ENCODE measurements around the gene DCTN4.

The DCTN4 gene

GRCh38 chr5:150663936-150664335 lies 94.9 kb downstream of the DCTN4 start:
- no peak for TF ChIP-seq POLR2A (IDR thresholded peaks at IDR 0.05; ENCODE audit: low read depth, low read length)
- no peak for TF ChIP-seq PAX5 (IDR thresholded peaks at IDR 0.05; ENCODE audit: insufficient read depth, low read length, severe bottlenecking)
- TF ChIP-seq TAF1 (IDR thresholded peaks at IDR 0.05; ENCODE audit: low read depth, low read length) = no peak
- no peak for TF ChIP-seq POLR2AphosphoS5 (IDR thresholded peaks at IDR 0.05; ENCODE audit: low read depth, low read length)
- TF ChIP-seq POU2F2 (IDR thresholded peaks at IDR 0.05; ENCODE audit: low read depth, low read length) = no peak
- no peak for TF ChIP-seq SPI1 (IDR thresholded peaks at IDR 0.05; ENCODE audit: low read depth, low read length)
- FAIRE-seq (no peak), DNase-seq (ENCODE audit: insufficient read length, low spot score) (no peak)

- no peak for FAIRE-seq
- DNase-seq (ENCODE audit: insufficient read length, low spot score) = no peak
- no peak for TF ChIP-seq POLR2A (IDR thresholded peaks at IDR 0.05; ENCODE audit: low read depth, low read length)
These were observed 95.9 kb downstream of the DCTN4 start for GRCh38 chr5:150662731-150663516.

- no peak for TF ChIP-seq POU2F2 (IDR thresholded peaks at IDR 0.05; ENCODE audit: low read depth, low read length)
- no peak for TF ChIP-seq TAF1 (IDR thresholded peaks at IDR 0.05; ENCODE audit: low read depth, low read length)
- TF ChIP-seq POLR2A (IDR thresholded peaks at IDR 0.05; ENCODE audit: low read depth, low read length) = no peak
- no peak for TF ChIP-seq POLR2AphosphoS5 (IDR thresholded peaks at IDR 0.05; ENCODE audit: low read depth, low read length)
- no peak for TF ChIP-seq PAX5 (IDR thresholded peaks at IDR 0.05; ENCODE audit: insufficient read depth, low read length, severe bottlenecking)
- TF ChIP-seq SPI1 (IDR thresholded peaks at IDR 0.05; ENCODE audit: low read depth, low read length) = no peak
- DNase-seq (ENCODE audit: insufficient read length, low spot score) (no peak), FAIRE-seq (no peak)
These were observed 96.8 kb downstream of the DCTN4 start for GRCh38 chr5:150661821-150662596.

GRCh38 chr5:150661086-150661485 lies 97.7 kb downstream of the DCTN4 start, which contains the start of gene MYOZ3:
TSS of gene MYOZ3 (plus strand) at chr5:150661251. CDS start at chr5:150662942, 1,691 bp downstream.
- DNase-seq (ENCODE audit: insufficient read length, low spot score) (no peak), FAIRE-seq (no peak)
- TF ChIP-seq POU2F2 (IDR thresholded peaks at IDR 0.05; ENCODE audit: low read depth, low read length) (no peak), PAX5 (IDR thresholded peaks at IDR 0.05; ENCODE audit: insufficient read depth, low read length, severe bottlenecking) (no peak), SPI1 (IDR thresholded peaks at IDR 0.05; ENCODE audit: low read depth, low read length) (no peak), TAF1 (IDR thresholded peaks at IDR 0.05; ENCODE audit: low read depth, low read length) (no peak), POLR2AphosphoS5 (IDR thresholded peaks at IDR 0.05; ENCODE audit: low read depth, low read length) (no peak), POLR2A (IDR thresholded peaks at IDR 0.05; ENCODE audit: low read depth, low read length) (no peak)

- DNase-seq (ENCODE audit: insufficient read length, low spot score) = no peak
- TF ChIP-seq POLR2AphosphoS5 (IDR thresholded peaks at IDR 0.05; ENCODE audit: low read depth, low read length) = no peak
- no peak for TF ChIP-seq POU2F2 (IDR thresholded peaks at IDR 0.05; ENCODE audit: low read depth, low read length)
- no peak for TF ChIP-seq PAX5 (IDR thresholded peaks at IDR 0.05; ENCODE audit: insufficient read depth, low read length, severe bottlenecking)
- TF ChIP-seq TAF1 (IDR thresholded peaks at IDR 0.05; ENCODE audit: low read depth, low read length) = no peak
- TF ChIP-seq POLR2A (IDR thresholded peaks at IDR 0.05; ENCODE audit: low read depth, low read length) = no peak
- no peak for TF ChIP-seq SPI1 (IDR thresholded peaks at IDR 0.05; ENCODE audit: low read depth, low read length)
- FAIRE-seq = no peak
These were observed 98.5 kb downstream of the DCTN4 start for GRCh38 chr5:150660108-150660831.

- FAIRE-seq (no peak), DNase-seq (ENCODE audit: insufficient read length, low spot score) (no peak)
- TF ChIP-seq SPI1 (IDR thresholded peaks at IDR 0.05; ENCODE audit: low read depth, low read length) (no peak), POU2F2 (IDR thresholded peaks at IDR 0.05; ENCODE audit: low read depth, low read length) (no peak), POLR2A (IDR thresholded peaks at IDR 0.05; ENCODE audit: low read depth, low read length) (no peak), TAF1 (IDR thresholded peaks at IDR 0.05; ENCODE audit: low read depth, low read length) (no peak), PAX5 (IDR thresholded peaks at IDR 0.05; ENCODE audit: insufficient read depth, low read length, severe bottlenecking) (no peak)
These were observed 99.3 kb downstream of the DCTN4 start for GRCh38 chr5:150659360-150660107.

- FAIRE-seq (no peak), DNase-seq (ENCODE audit: insufficient read length, low spot score) (no peak)
- TF ChIP-seq PAX5 (IDR thresholded peaks at IDR 0.05; ENCODE audit: insufficient read depth, low read length, severe bottlenecking) (no peak), TAF1 (IDR thresholded peaks at IDR 0.05; ENCODE audit: low read depth, low read length) (no peak), SPI1 (IDR thresholded peaks at IDR 0.05; ENCODE audit: low read depth, low read length) (no peak), POU2F2 (IDR thresholded peaks at IDR 0.05; ENCODE audit: low read depth, low read length) (no peak), POLR2A (IDR thresholded peaks at IDR 0.05; ENCODE audit: low read depth, low read length) (no peak), POLR2AphosphoS5 (IDR thresholded peaks at IDR 0.05; ENCODE audit: low read depth, low read length) (no peak)
These were observed 100.0 kb downstream of the DCTN4 start for GRCh38 chr5:150658699-150659265.

All from GM12891 (cell line).